ENCODE results near the gene DOK4. TPM values are rescaled to one million over a fixed set of nuclear protein-coding genes. Genes with fewer than 3 reads are reported as not detected.
"Not testable (repeated sequence)": the region's sequence is repeated elsewhere in the genome, so short reads cannot be mapped to it uniquely, and the experiment has no call there.

The DOK4 gene
- total and polyA plus RNA-seq, 5 experiments from 2014 or later, result 1.8 to 4.8 (median 3.9) TPM

DNA sequence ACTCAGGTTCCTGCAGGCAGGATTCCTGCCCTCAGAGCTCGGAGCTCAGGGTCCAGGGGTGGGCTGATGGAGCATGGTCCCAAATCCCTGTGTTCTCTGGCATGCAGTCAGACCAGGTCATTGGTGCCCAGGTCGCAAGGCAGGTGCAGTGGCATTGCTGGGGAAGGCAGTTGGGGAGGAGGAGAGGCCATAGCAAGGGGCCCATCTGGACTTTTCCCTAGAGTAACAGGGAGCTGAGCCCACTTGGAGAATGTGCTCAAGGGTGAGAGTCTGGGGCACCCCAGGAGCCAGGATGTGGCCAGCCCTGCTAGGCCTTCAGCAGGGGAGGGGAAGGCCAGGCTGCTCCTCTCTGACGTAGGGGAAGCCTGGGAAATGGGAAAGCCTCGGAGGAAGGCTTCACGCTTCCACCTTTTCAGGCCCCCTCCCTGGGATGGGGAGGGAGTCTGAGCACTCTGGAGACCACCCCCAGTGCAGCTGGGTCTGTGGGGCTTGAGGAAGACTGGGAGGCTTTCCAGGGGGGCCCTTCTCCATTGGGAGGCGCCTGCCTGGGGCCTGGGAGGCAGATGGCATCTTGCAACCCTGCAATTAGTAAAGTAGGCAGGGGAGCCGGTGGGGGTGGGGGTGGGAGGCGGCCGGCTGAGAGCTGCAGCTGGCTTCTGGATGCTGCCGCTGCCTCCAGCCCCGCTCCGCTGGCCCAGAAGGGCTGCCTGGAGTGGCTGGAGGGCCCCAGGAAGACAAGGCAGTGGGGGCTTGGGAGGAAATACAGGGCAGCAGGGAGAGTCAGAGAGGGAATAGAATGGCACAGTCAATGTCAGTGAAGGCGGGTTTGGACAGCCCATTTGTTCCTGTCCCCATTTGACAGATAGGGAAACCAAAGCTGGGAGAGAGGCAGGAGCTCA, 21.1 kb upstream of the DOK4 start:
- Mint-ChIP-seq H3K4me1 (peaks cover 0 to 3% (median 0%) of the 10 kb centered on the region in 4 donors), H3K4me3 (no peak overlapping the region), H3K9me3 (no peaks in the 10 kb centered on the region), H3K36me3 (peaks cover 0 to 10% (median 0%) of the 10 kb centered on the region in 3 donors), H3K27me3 (peaks cover 0 to 6% (median 0%) of the 10 kb centered on the region in 5 donors), H3K27ac (no peak overlapping the region)
- POLR2A ChIA-PET, result no interaction called here
- peak in 1 of 10 donors; percentile 54 for DNase-seq
- no peak for ATAC-seq

DNA sequence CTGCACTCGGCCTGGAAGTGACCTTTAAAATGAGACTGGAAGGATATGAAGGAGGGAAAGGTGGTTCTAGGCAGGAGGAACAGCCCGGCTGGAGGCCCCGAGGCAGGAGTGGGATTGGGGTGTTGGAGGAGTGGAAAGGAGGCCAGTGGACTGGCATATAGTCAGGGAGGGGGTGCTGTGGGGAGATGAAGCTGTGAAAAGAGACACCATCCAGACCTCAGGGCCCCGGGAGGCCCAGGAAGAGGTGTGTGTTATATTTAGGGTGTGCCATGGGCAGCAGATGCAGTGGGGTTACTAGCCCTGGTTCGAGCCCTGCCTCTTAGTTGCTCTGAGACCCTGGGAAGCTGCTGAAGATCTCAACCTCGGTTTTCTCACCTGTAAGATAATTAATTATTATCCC, 18.9 kb upstream of the DOK4 start:
- Mint-ChIP-seq H3K4me3 (no peak overlapping the region), H3K36me3 (no peaks in the 10 kb centered on the region), H3K27me3 (peaks cover 0 to 6% (median 0%) of the 10 kb centered on the region in 5 donors), H3K4me1 (peaks cover 6 to 13% (median 10%) of the 10 kb centered on the region in 4 donors), H3K9me3 (no peaks in the 10 kb centered on the region), H3K27ac (peak overlapping the region in 1 of 10 donors; percentile 7)
- DNase-seq, result no peak
- no peak for ATAC-seq
- POLR2A ChIA-PET, result interaction anchor here (0.7 kb wide), 2 partner anchors 16 to 114 kb away, joined by 4 to 6 read pairs; no protein-coding TSS in a partner anchor

DNA sequence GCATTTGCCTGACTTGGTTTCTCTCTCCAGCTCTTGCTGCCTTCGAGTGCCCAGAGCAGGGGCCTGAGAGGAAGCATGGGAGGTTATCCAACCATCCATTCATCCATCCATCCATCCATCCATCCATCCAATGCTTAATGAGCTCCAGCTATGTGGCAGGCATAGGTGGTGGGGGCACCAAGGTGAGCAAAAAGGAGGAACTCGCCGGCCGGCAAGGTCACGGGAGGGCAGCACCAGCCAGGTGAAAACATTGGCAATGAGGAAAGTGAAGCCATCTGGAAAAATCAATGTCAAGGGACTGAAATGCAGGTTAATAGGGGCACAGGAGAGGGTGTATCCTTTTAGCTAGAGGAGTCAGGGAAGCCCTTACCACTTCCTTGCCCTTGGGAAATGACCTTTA, 18.2 kb upstream of the DOK4 start:
- POLR2A ChIA-PET, result interaction anchor here (0.7 kb wide), 3 partner anchors 15 to 113 kb away, joined by 4 to 6 read pairs (median 4); no protein-coding TSS in a partner anchor
- Mint-ChIP-seq H3K9me3 (no peaks in the 10 kb centered on the region), H3K4me1 (peaks cover 6 to 17% (median 11%) of the 10 kb centered on the region in 4 donors), H3K36me3 (no peaks in the 10 kb centered on the region), H3K4me3 (no peak overlapping the region), H3K27ac (no peak overlapping the region), H3K27me3 (peaks cover 0 to 6% (median 0%) of the 10 kb centered on the region in 5 donors)
- ATAC-seq, result no peak
- DNase-seq, result no peak

DNA sequence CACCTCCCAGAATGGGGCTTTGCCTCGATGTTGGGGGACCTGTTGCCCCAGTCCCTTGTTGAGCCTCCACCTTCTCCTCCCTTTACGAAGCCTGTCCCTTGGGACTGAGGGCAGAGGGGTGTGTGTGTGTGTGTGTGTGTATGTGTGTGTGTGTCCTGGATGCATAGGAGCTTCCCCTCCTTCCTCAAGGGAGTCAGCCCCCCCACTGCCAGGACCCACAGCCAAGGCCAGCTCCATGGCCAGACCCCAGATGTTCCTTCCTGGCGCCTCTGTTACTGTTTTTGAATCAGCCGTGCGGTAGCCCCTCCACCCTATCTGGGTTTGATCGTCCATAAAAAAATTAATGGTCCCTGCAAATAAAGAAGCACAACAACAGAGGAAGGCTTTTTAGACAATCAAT, 17.7 kb upstream of the DOK4 start:
- peak in 1 of 10 donors; percentile 44 for DNase-seq
- H3K27me3 Mint-ChIP-seq, result peaks cover 0 to 6% (median 0%) of the 10 kb centered on the region in 5 donors
- no peaks in the 10 kb centered on the region for H3K36me3 Mint-ChIP-seq
- POLR2A ChIA-PET, result interaction anchor here (0.7 kb wide), 1 partner anchor 25 kb away, joined by 4 read pairs; no protein-coding TSS in a partner anchor
- ATAC-seq, result no peak
- no peak overlapping the region for H3K4me3 Mint-ChIP-seq
- H3K9me3 Mint-ChIP-seq, result no peaks in the 10 kb centered on the region
- H3K4me1 Mint-ChIP-seq, result peaks cover 6 to 21% (median 11%) of the 10 kb centered on the region in 4 donors
- no peak overlapping the region for H3K27ac Mint-ChIP-seq

DNA sequence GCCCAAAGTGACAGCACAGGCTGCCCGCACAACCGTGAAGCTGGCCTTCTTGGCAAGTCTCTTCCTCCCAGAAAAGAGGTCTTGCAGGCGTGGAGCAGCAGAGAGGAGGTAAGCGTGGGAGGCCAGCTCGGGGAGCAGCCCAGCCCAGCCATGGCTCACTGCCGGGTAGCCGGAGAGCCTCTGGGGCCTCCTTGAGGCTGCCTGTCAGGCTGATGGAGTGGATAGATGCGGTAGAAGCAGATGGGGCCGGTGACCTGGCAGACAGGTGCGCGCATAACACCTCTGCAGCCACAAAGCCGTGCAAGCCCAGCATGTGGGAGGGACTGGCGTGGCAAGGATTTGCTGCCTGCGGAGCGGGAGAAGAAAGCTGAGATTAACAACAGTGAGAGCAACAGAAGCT, 17.1 kb upstream of the DOK4 start:
- Mint-ChIP-seq H3K4me1 (peaks cover 6 to 21% (median 11%) of the 10 kb centered on the region in 4 donors), H3K4me3 (peak overlapping the region in 1 of 10 donors; percentile 54), H3K36me3 (no peaks in the 10 kb centered on the region), H3K9me3 (no peaks in the 10 kb centered on the region), H3K27ac (peak overlapping the region in 1 of 10 donors; percentile 74), H3K27me3 (peaks cover 0 to 6% (median 0%) of the 10 kb centered on the region in 5 donors)
- POLR2A ChIA-PET, result no interaction called here
- ATAC-seq, result no peak
- peak in 1 of 10 donors; percentile 37 for DNase-seq

DNA sequence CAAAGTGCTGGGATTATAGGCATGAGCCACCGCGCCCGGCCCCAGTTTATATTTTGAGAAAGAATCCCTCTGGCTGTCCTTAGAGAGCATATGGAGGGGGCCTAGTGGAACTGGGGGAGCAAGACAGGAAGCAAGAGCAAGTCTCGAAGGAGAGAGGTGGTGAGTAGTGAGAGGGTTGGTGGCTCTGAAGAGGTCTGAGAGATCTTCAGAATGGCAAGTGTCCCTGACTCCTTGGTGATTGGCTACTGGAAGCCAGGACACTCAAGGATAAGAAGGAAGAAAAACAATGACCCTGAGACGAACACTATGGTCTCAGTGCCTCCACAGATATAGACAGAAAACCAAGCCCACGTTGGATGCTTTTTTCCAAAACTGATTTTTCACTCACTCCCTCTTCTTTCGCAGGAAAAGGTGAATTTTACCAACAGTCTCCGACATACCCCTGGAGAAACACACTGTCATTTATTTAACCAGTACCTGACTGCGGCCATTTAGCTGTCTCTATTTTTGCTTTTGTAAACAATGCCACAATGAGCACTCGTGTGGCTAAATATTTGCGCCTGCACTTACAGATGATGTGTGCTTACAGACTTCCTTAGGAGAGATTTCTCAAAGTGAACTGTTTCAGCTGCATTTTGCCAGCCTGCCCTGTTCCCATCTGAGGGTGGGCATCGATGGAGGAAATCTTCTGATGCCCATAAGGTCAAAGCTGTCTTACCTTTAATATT, 15.9 kb upstream of the DOK4 start:
- H3K36me3 Mint-ChIP-seq, result no peaks in the 10 kb centered on the region
- H3K9me3 Mint-ChIP-seq, result no peaks in the 10 kb centered on the region
- peaks cover 6 to 21% (median 10%) of the 10 kb centered on the region in 4 donors for H3K4me1 Mint-ChIP-seq
- POLR2A ChIA-PET, result no interaction called here
- H3K27ac Mint-ChIP-seq, result peak overlapping the region in 4 of 10 donors; percentile 61 to 73 (median 68)
- DNase-seq, result peak in 1 of 10 donors; percentile 31
- H3K27me3 Mint-ChIP-seq, result peaks cover 0 to 6% (median 0%) of the 10 kb centered on the region in 5 donors
- ATAC-seq, result no peak
- H3K4me3 Mint-ChIP-seq, result no peak overlapping the region

DNA sequence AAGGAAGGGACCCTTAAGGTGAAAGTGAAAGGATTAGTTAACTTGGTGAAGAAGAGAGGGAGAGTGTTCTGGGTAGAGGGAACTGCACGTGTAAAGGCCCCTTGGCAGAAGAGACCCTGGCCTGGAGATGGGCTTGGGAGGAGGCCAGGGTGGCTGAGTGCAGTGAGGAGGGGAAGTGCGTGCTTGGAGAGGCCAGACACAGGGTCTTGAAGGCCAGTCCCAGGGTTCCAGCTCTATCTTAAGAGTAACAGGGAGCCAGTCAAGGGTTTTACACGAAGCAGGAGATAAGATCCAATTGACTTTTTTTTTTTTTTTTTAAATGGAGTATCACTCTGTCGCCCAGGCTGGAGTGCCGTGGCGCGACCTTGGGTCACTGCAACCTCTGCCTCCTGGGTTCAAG, 15.2 kb upstream of the DOK4 start:
- Mint-ChIP-seq H3K4me1 (peaks cover 6 to 21% (median 10%) of the 10 kb centered on the region in 4 donors), H3K9me3 (no peaks in the 10 kb centered on the region), H3K27me3 (peaks cover 0 to 6% (median 0%) of the 10 kb centered on the region in 5 donors), H3K36me3 (no peaks in the 10 kb centered on the region), H3K4me3 (no peak overlapping the region), H3K27ac (peak overlapping the region in 6 of 10 donors; percentile 22 to 86 (median 66))
- ATAC-seq (no peak), DNase-seq (no peak)
- POLR2A ChIA-PET, result no interaction called here

DNA sequence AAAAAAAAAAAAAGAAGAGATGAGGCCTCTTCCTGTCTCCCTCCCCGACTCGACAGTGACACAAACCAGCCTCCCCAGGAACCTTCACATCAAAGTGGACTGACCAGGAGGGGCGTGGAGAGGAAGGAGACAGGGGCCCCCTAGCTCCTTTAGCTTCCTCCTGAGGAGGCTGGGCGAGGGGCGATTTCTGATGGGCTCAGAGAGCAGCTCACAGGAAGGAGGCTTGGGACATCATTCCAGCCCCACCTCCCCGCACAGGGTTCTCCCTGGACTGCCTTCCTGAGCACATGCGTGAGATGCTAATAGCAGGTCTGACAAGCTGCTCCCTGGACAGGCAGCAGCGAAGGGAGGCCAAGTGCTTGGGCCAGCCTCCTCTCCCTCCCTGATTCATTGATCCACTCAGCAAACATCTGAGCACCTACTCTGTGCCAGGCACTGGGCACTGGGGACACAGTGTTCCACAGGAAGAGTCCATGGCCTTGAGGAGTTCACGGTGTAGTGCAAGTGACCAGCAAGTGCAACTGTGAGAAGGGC, 14.4 kb upstream of the DOK4 start:
- H3K9me3 Mint-ChIP-seq, result no peaks in the 10 kb centered on the region
- H3K4me3 Mint-ChIP-seq, result peak overlapping the region in 2 of 10 donors; percentile 26 to 74
- POLR2A ChIA-PET, result interaction anchor here (0.9 to 1.1 kb wide), 2 partner anchors 38 to 42 kb away, joined by 3 read pairs; partner anchors contain the start of gene POLR2C
- H3K36me3 Mint-ChIP-seq, result no peaks in the 10 kb centered on the region
- H3K4me1 Mint-ChIP-seq, result peaks cover 6 to 21% (median 10%) of the 10 kb centered on the region in 4 donors
- ATAC-seq (peak in 1 of 2 donors; percentile 43), DNase-seq (peak in 1 of 10 donors; percentile 63)
- peaks cover 0 to 3% (median 0%) of the 10 kb centered on the region in 5 donors for H3K27me3 Mint-ChIP-seq
- peak overlapping the region in 9 of 10 donors; percentile 18 to 86 (median 66) for H3K27ac Mint-ChIP-seq

DNA sequence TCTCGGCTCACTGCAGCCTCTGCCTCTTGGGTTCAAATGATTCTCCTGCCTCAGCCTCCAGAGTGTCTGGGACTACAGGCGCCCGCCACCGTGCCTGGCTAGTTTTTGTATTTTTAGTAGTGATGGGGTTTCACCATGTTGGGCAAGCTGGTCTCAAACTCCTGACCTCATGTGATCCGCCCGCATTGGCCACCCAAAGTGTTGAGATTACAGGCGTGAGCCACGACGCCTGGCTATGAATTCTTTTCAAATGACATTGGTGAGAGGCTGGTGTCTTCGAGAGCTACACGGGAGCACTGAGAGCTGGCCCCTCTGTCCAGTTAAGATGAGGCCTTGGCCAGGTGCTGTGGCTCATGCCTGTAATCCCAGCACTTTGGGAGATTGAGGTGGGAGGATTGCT, 13.6 kb upstream of the DOK4 start:
- peak overlapping the region in 2 of 10 donors; percentile 28 to 32 for H3K27ac Mint-ChIP-seq
- H3K36me3 Mint-ChIP-seq, ATAC-seq, H3K9me3 Mint-ChIP-seq, H3K4me3 Mint-ChIP-seq, H3K27me3 Mint-ChIP-seq: not testable (repeated sequence)
- H3K4me1 Mint-ChIP-seq, result peaks cover 6 to 21% (median 10%) of the 10 kb centered on the region in 4 donors
- POLR2A ChIA-PET, result interaction anchor here (0.9 to 1.1 kb wide), 2 partner anchors 37 to 43 kb away, joined by 3 read pairs; partner anchors contain the start of gene POLR2C
- peak in 1 of 10 donors; percentile 9 for DNase-seq

DNA sequence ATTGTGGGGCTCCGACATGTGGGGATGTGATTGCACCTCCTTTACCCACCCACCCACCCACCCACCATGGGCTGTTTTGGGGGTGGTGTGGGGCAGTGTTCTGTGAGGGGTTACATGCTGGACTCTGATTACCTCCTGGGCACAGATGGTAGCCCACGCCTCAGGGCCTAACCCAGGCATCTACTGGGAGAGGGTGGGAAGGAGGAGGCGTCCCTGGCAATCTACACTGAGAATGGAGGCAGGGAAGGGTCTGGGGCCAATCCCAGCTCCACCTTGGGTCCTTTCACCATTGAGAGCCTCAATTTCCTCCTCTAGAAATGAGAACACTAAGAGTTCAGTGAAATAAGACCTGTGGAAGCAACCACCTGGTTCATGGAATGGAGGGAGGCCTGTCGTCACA, 11.7 kb upstream of the DOK4 start:
- DNase-seq, result no peak
- Mint-ChIP-seq H3K36me3 (no peaks in the 10 kb centered on the region), H3K4me1 (peaks cover 6 to 21% (median 10%) of the 10 kb centered on the region in 4 donors), H3K27ac (no peak overlapping the region), H3K4me3 (no peak overlapping the region), H3K27me3 (peaks cover 0 to 2% (median 0%) of the 10 kb centered on the region in 5 donors), H3K9me3 (no peaks in the 10 kb centered on the region)
- no peak for ATAC-seq
- POLR2A ChIA-PET, result interaction anchor here (2.2 kb wide), 1 partner anchor 12 kb away, joined by 6 read pairs; the partner anchor contains the start of gene DOK4

DNA sequence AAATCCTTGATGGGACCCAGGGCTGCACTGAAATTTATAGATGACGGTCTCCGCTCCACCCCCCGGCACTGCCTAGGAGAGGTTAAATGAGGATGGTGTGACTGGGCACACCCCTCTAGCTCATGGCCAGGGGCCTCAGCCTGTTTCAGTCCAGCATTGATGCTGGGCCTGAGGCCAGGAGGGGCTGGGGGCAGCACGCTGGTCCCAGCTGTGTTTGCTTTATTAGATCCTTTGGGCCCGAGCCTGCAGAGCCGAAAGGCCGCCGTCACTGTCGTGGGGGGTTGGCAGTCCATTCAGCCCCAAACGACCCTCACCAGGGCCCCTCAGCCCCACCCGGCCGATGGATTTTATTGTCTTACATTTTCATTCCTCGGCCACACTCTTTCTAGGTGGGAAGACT, 10.8 kb upstream of the DOK4 start:
- Mint-ChIP-seq H3K4me3 (no peak overlapping the region), H3K27me3 (peaks cover 0 to 2% (median 0%) of the 10 kb centered on the region in 5 donors), H3K27ac (peak overlapping the region in 1 of 10 donors; percentile 61), H3K9me3 (no peaks in the 10 kb centered on the region), H3K36me3 (no peaks in the 10 kb centered on the region), H3K4me1 (peaks cover 6 to 21% (median 11%) of the 10 kb centered on the region in 4 donors)
- no peak for ATAC-seq
- no peak for DNase-seq
- POLR2A ChIA-PET, result interaction anchor here (2.2 kb wide), 1 partner anchor 11 kb away, joined by 6 read pairs; the partner anchor contains the start of gene DOK4

DNA sequence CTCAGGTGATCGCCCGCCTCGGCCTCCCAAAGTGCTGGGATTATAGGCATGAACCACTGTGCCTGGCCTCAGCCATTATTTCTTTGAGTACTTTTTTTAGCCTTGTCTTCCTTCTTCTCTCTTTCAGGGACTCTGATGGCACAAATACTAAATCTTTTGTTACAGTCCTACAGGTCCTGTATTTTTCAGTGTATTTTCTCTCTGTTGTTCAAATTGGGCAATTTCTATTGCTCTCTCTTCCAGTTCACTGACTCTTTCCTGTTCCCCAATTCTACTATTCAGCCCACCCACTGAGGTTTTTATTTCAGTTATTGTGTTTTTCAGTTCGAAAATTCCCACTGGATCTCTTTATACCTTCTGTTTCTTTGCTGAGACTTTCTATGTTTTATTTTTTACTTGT, 7.5 kb upstream of the DOK4 start:
- Mint-ChIP-seq H3K36me3 (no peaks in the 10 kb centered on the region), H3K9me3 (no peaks in the 10 kb centered on the region), H3K4me1 (peaks cover 0 to 2% (median 0%) of the 10 kb centered on the region in 4 donors), H3K27ac (no peak overlapping the region), H3K4me3 (peak overlapping the region in 1 of 10 donors; percentile 1), H3K27me3 (peaks cover 0 to 2% (median 0%) of the 10 kb centered on the region in 5 donors)
- ATAC-seq (no peak), DNase-seq (no peak)
- POLR2A ChIA-PET, result interaction anchor here (0.6 kb wide), 1 partner anchor 629 kb away, joined by 7 read pairs; no protein-coding TSS in a partner anchor
